SK-N-SH treated with all-trans-retinoic acid at 6 μM for 48 hours (cell line): Measurements from ENCODE around the gene FARS2.

Source experiments
- ATAC-seq: fragments of 200-7000 bp; cut with Tn5 transposase; 3 replicates; pipeline ENCODE4 v1.9.1; 2020; ENCODE audit warnings: mild to moderate bottlenecking, moderate library complexity
- BACH2 ChIP-seq: fragments of 250-450 bp; sonication (Bioruptor Pico); IDR thresholded peaks from 2 replicates; pipeline ENCODE4 v1.9.0; 2021; ENCODE audit warnings: mild to moderate bottlenecking, borderline replicate concordance
- CSDC2 ChIP-seq: fragments of 250-450 bp; sonication (Bioruptor Pico); IDR thresholded peaks from 2 replicates; pipeline ENCODE4 v1.5.0; 2020; ENCODE audit warnings: mild to moderate bottlenecking, moderate library complexity
- ESRRG ChIP-seq: fragments of 250-450 bp; sonication (Bioruptor Pico); IDR thresholded peaks from 2 replicates; pipeline ENCODE4 v1.6.1; 2021; ENCODE audit warnings: mild to moderate bottlenecking
- ISL1 ChIP-seq: fragments of 250-450 bp; sonication (Bioruptor Pico); IDR thresholded peaks from 2 replicates; pipeline ENCODE4 v2.1.2; 2022; ENCODE audit warnings: mild to moderate bottlenecking, moderate library complexity
- PATZ1 ChIP-seq: fragments of 250-450 bp; sonication (Bioruptor Pico); IDR thresholded peaks from 2 replicates; pipeline ENCODE4 v1.8.0; 2020; ENCODE audit warnings: mild to moderate bottlenecking, moderate library complexity, borderline replicate concordance
- POU6F1 ChIP-seq: fragments of 250-450 bp; sonication (Bioruptor Pico); IDR thresholded peaks from 2 replicates; pipeline ENCODE4 v1.8.0; 2021; ENCODE audit warnings: low read depth, mild to moderate bottlenecking, moderate library complexity, borderline replicate concordance
- PPARA ChIP-seq: fragments of 250-450 bp; sonication (Bioruptor Pico); IDR thresholded peaks from 2 replicates; pipeline ENCODE4 v1.5.0; 2020; ENCODE audit warnings: mild to moderate bottlenecking, borderline replicate concordance
- RARB ChIP-seq: fragments of 250-450 bp; sonication (Bioruptor Pico); IDR thresholded peaks from 2 replicates; pipeline ENCODE4 v1.8.0; 2021; ENCODE audit warnings: mild to moderate bottlenecking, moderate library complexity
- TCF4 ChIP-seq: fragments of 250-450 bp; sonication (Bioruptor Pico); IDR thresholded peaks from 2 replicates; pipeline ENCODE4 v1.8.0; 2021; ENCODE audit warnings: mild to moderate bottlenecking, moderate library complexity, borderline replicate concordance
- TOX ChIP-seq: fragments of 250-450 bp; sonication (Bioruptor Pico); IDR thresholded peaks from 2 replicates; pipeline ENCODE4 v1.8.0; 2021; ENCODE audit warnings: mild to moderate bottlenecking, moderate library complexity, borderline replicate concordance
- ZC3H10 ChIP-seq: fragments of 250-450 bp; sonication (Bioruptor Pico); IDR thresholded peaks from 2 replicates; pipeline ENCODE4 v1.5.1; 2021; ENCODE audit warnings: mild to moderate bottlenecking, moderate library complexity
- ZNF565 ChIP-seq: fragments of 450-650 bp; formaldehyde crosslinking; conservative IDR thresholded peaks from 2 replicates; pipeline ENCODE4 v1.5.0; 2020; ENCODE audit warnings: low read depth, mild to moderate bottlenecking, moderate library complexity
- ZNF70 ChIP-seq: fragments of 450-650 bp; formaldehyde crosslinking; IDR thresholded peaks from 2 replicates; pipeline ENCODE4 v1.5.0; 2020; ENCODE audit warnings: mild to moderate bottlenecking, moderate library complexity
- ZNF8 ChIP-seq: fragments of 450-650 bp; formaldehyde crosslinking; IDR thresholded peaks from 2 replicates; pipeline ENCODE4 v1.5.0; 2020; ENCODE audit warnings: mild to moderate bottlenecking, moderate library complexity
- TF ChIP-seq, protein P1 (sequence below): fragments of 250-450 bp; sonication (Bioruptor Pico); IDR thresholded peaks from 2 replicates; pipeline ENCODE4 v1.5.1; 2021; ENCODE audit warnings: mild to moderate bottlenecking, moderate library complexity
- TF ChIP-seq, protein P2 (sequence below): fragments of 250-450 bp; sonication (Bioruptor Pico); IDR thresholded peaks from 2 replicates; pipeline ENCODE4 v1.5.0; 2020; ENCODE audit warnings: mild to moderate bottlenecking, moderate library complexity
- TF ChIP-seq, protein P3 (sequence below): fragments of 250-450 bp; sonication (Bioruptor Pico); IDR thresholded peaks from 2 replicates; pipeline ENCODE4 v1.5.1; 2020; ENCODE audit warnings: low read depth, mild to moderate bottlenecking, moderate library complexity

Gene FARS2

DNA sequence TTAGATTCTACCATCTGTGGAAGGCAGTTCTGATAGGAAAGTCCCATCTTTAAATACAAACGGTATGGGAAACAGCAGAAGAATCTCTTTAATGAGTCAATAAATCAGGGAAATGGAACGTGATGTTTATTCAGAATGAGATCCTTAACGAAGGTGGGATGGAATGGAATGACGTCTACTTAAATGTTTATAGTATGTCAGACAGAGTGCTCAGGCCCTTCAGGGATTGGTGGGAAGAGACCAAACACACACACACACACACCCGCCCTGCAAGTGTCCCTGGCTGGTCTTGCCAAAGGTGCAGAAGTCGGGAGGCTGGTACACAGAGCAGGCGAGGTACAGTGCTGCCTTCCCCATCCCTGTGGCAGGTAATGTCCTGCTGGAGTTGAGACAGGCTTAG, 164.0 kb downstream of the FARS2 start:
- TF ChIP-seq ZNF565 (CRISPR knock-in tag) (no peak), PATZ1 (CRISPR knock-in tag) (no peak), BACH2 (CRISPR knock-in tag) (no peak), TCF4 (no peak), POU6F1 (CRISPR knock-in tag) (no peak), ZNF70 (no peak)
- ATAC-seq: no peak

DNA sequence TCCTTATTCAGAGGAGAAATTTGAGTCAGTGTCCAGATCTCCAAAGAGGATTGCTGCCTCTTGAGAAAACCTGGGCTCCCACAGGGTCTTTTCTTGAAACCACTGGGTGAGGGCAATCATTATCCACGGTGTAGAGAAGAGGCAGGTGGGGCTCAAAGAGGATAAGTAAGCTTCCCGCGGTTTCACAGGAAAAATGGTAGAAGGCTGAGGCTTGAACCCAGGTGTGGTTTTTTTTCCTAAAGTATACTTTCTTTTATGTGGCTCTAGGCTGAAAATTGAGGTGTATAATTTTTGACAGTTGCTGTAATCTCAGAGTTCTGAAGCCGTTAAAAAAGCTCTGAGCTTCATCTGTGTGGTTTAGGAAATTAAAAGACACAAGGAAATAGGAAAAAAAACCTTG, 164.5 kb downstream of the FARS2 start:
- no peak for TF ChIP-seq ISL1 (CRISPR knock-in tag)
- TF ChIP-seq ESRRG (CRISPR knock-in tag): no peak
- TF ChIP-seq POU6F1 (CRISPR knock-in tag): no peak
- no peak for TF ChIP-seq PATZ1 (CRISPR knock-in tag)
- TF ChIP-seq RARB (CRISPR knock-in tag): no peak
- TF ChIP-seq, protein P1, sequence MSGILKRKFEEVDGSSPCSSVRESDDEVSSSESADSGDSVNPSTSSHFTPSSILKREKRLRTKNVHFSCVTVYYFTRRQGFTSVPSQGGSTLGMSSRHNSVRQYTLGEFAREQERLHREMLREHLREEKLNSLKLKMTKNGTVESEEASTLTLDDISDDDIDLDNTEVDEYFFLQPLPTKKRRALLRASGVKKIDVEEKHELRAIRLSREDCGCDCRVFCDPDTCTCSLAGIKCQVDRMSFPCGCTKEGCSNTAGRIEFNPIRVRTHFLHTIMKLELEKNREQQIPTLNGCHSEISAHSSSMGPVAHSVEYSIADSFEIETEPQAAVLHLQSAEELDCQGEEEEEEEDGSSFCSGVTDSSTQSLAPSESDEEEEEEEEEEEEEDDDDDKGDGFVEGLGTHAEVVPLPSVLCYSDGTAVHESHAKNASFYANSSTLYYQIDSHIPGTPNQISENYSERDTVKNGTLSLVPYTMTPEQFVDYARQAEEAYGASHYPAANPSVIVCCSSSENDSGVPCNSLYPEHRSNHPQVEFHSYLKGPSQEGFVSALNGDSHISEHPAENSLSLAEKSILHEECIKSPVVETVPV (CRISPR knock-in tag): no peak
- no peak for TF ChIP-seq ZNF8 (CRISPR knock-in tag)
- TF ChIP-seq CSDC2 (CRISPR knock-in tag): no peak
- no peak for TF ChIP-seq TCF4
- TF ChIP-seq, protein P2, sequence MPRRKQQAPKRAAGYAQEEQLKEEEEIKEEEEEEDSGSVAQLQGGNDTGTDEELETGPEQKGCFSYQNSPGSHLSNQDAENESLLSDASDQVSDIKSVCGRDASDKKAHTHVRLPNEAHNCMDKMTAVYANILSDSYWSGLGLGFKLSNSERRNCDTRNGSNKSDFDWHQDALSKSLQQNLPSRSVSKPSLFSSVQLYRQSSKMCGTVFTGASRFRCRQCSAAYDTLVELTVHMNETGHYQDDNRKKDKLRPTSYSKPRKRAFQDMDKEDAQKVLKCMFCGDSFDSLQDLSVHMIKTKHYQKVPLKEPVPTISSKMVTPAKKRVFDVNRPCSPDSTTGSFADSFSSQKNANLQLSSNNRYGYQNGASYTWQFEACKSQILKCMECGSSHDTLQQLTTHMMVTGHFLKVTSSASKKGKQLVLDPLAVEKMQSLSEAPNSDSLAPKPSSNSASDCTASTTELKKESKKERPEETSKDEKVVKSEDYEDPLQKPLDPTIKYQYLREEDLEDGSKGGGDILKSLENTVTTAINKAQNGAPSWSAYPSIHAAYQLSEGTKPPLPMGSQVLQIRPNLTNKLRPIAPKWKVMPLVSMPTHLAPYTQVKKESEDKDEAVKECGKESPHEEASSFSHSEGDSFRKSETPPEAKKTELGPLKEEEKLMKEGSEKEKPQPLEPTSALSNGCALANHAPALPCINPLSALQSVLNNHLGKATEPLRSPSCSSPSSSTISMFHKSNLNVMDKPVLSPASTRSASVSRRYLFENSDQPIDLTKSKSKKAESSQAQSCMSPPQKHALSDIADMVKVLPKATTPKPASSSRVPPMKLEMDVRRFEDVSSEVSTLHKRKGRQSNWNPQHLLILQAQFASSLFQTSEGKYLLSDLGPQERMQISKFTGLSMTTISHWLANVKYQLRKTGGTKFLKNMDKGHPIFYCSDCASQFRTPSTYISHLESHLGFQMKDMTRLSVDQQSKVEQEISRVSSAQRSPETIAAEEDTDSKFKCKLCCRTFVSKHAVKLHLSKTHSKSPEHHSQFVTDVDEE: no peak
- no peak for TF ChIP-seq ZNF565 (CRISPR knock-in tag)
- TF ChIP-seq, protein P3, sequence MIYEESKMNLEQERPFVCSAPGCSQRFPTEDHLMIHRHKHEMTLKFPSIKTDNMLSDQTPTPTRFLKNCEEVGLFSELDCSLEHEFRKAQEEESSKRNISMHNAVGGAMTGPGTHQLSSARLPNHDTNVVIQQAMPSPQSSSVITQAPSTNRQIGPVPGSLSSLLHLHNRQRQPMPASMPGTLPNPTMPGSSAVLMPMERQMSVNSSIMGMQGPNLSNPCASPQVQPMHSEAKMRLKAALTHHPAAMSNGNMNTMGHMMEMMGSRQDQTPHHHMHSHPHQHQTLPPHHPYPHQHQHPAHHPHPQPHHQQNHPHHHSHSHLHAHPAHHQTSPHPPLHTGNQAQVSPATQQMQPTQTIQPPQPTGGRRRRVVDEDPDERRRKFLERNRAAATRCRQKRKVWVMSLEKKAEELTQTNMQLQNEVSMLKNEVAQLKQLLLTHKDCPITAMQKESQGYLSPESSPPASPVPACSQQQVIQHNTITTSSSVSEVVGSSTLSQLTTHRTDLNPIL (CRISPR knock-in tag): no peak
- TF ChIP-seq TOX (CRISPR knock-in tag): no peak
- no peak for TF ChIP-seq ZC3H10 (CRISPR knock-in tag)
- ATAC-seq: no peak

DNA sequence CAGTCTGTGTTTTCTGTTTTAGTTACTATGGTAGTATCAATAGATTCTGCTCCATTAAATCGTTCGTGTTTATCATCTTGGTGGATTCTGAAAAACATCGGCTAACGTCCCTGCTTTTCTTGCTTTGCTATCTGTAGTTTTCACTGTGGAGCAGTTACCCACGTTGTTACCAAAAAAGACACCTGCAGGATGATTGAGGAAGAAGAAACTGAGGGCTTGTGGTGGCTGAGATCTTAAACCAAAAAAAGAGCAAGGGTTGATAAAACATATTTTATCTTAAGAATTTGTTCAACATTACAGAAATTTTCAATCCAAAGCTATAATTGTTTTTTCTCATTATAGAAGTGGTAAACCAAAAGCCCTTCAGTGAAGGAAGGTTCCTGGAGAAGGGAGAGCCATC, 166.3 kb downstream of the FARS2 start:
- TF ChIP-seq PPARA (CRISPR knock-in tag): no peak
- TF ChIP-seq ZNF8 (CRISPR knock-in tag): no peak
- TF ChIP-seq, all 23 proteins: peak for 0
- ATAC-seq: no peak
